ENCODE measurements around the gene NRG2.

GRCh38 chr5:139915834-139916233 is 127.3 kb downstream of the NRG2 start:
- TF ChIP-seq POLR2AphosphoS2 (conservative IDR thresholded peaks at IDR 0.05; ENCODE audit: low read length) (no peak), SMC3 (IDR thresholded peaks at IDR 0.05) (no peak), CTCF (IDR thresholded peaks at IDR 0.05) (no peak), ZFP36 (IDR thresholded peaks at IDR 0.05; ENCODE audit: borderline replicate concordance, partially characterized antibody) (no peak), NR3C1 (IDR thresholded peaks at IDR 0.05) (no peak)

Measured in A549 (cell line).